ENCODE results near the gene TPRKB. TPM values are rescaled to one million over a fixed set of nuclear protein-coding genes. Genes with fewer than 3 reads are reported as not detected.
A peak's percentile ranks its signal among the peaks of the same experiment; 100 is the strongest.
"Not testable (repeated sequence)": the region's sequence is repeated elsewhere in the genome, so short reads cannot be mapped to it uniquely, and the experiment has no call there.

The TPRKB gene
- 10 to 100 TPM; 17.2 to 32.2 (median 25.4) TPM for total RNA-seq

GRCh38 chr2:73736855-73737779 lies at the start of gene TPRKB:
TPRKB (minus strand) TSS chr2:73737345; CDS start chr2:73734569, 2,776 bp downstream.
- H3K4me3 ChIP-seq (ENCODE audit: low read depth, poor library complexity, severe bottlenecking): peak within 1 kb of the TSS; percentile 80
- no peak for TF ChIP-seq CTCF (IDR thresholded peaks at IDR 0.05)
- no peak for TF ChIP-seq POLR2A (IDR thresholded peaks at IDR 0.05)
- intact Hi-C loops (cut with DNase I; ENCODE audit: low total_unique reads): no loop called here
- WGBS, 2 donors: 1% methylated on average over 37 to 49 of the region's 49 CpGs
- peak; percentile 96 to 99 for DNase-seq (ENCODE audit: low spot score in 2 of 2)

DNA sequence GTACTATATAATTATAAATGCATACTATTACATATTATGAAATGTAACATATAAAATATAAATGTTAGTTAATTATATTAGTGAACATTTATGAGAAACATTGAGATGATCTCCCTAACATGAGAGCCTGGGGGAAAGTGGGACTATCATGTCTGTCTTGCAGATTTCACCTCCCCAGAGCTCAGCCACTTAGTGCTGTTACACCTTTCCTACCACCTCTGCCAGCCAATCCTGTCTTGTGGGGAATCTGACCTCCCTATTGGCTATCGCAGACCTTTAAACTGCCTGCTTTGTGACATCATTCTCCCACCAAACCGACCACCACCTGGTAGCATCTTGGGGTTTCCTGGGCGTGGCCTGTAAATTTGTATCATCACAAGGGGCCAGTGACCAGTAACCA lies 46.7 kb upstream of the TPRKB start, which contains the start of gene C2orf78:
Gene C2orf78 (plus strand): TSS at position 301 of the 400 bp plus-strand sequence. CDS start 127 bp downstream, outside the sequence.
- H3K4me3 ChIP-seq (ENCODE audit: low read depth, poor library complexity, severe bottlenecking); intact Hi-C loops (cut with DNase I; ENCODE audit: low total_unique reads); DNase-seq (ENCODE audit: low spot score in 2 of 2): not testable (repeated sequence)
- WGBS, 2 donors: no CpG with 5 or more reads among the region's 3 CpGs

GRCh38 chr2:73783402-73783801 lies 46.3 kb upstream of the TPRKB start:
- intact Hi-C loops (cut with DNase I; ENCODE audit: low total_unique reads); H3K4me3 ChIP-seq (ENCODE audit: low read depth, poor library complexity, severe bottlenecking); DNase-seq (ENCODE audit: low spot score in 2 of 2): not testable (repeated sequence)
- WGBS, 2 donors: 81% methylated on average over 15 of the region's 15 CpGs

DNA sequence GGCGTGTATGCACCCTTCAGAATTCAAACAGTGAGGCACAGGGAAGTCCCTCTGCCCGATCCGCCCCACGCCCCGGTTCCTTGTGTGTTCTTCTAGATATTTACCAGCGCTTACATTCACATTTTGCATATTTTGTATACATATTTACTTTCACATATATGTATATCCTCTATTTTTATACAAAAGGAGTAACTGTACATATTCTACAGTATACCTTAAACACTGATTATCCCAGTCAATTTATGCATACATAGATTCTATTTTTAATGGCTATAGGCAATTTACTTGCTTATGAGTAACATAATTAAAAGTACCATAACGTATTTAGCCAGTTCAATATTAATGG lies 43.1 kb upstream of the TPRKB start:
- 1 to 3% methylated on average over 7 of the region's 7 CpGs for WGBS, 2 donors
- no peak for DNase-seq (ENCODE audit: low spot score in 2 of 2)
- intact Hi-C loops (cut with DNase I; ENCODE audit: low total_unique reads): no loop called here
- H3K4me3 ChIP-seq (ENCODE audit: low read depth, poor library complexity, severe bottlenecking): peak overlapping the region; percentile 84
- TF ChIP-seq POLR2A (IDR thresholded peaks at IDR 0.05): no peak
- peak in 1 of 3 donors; percentile 48 for TF ChIP-seq CTCF (IDR thresholded peaks at IDR 0.05)

DNA sequence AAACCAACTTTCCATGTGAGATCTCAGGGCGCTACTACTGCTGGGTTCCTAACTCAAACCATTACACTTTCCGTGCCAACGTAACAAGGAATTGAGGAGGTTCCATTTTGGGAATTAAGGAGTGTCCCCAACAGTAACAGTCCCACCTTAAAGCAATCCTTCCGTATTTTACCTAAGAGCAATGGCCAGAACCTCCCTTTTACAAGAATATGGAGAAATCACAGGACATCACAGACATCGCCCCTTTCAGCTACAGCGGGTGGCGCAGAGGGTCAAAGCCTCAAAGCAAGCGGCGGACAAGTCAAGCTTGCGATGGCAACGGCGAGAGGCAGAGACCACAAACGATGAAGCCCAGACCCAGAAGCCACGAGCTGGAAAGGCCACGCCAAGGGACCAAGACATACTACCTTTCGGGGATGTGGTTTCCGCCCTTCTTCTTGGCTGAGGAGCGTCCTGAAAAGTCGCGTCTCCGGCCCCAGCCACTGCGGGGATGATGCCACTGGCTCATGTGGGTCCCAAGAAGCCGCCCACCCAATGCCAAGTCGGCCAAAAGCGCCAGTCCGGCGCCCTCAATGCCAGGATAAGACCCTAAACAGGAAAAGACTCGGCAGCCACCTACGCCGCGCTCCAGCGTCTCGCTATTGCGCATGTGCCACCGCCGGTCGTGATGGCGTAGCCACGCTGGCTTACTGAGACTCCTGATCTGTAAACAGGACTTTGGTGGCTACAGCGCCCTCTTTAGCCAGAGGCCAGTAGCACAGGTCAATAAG lies 42.5 kb upstream of the TPRKB start, which contains the start of gene DUSP11:
Gene DUSP11 (minus strand): TSS at position 637 of the 770 bp plus-strand sequence. CDS start 129 bp downstream, at position 508.
- H3K4me3 ChIP-seq (ENCODE audit: low read depth, poor library complexity, severe bottlenecking): peak within 1 kb of the TSS; percentile 84
- peak in 1 of 2 donors; percentile 54 for TF ChIP-seq POLR2A (IDR thresholded peaks at IDR 0.05)
- peak in 1 of 3 donors; percentile 93 for TF ChIP-seq CTCF (IDR thresholded peaks at IDR 0.05)
- intact Hi-C loops (cut with DNase I; ENCODE audit: low total_unique reads): no loop called here
- DNase-seq (ENCODE audit: low spot score in 2 of 2): peak; percentile 97 to 99
- 0% methylated on average over 34 to 40 of the region's 40 CpGs for WGBS, 2 donors

- WGBS, 2 donors: 66 to 75% methylated on average over 18 of the region's 18 CpGs
- intact Hi-C loops (cut with DNase I; ENCODE audit: low total_unique reads); DNase-seq (ENCODE audit: low spot score in 2 of 2): not testable (repeated sequence)
- peak overlapping the region; percentile 84 for H3K4me3 ChIP-seq (ENCODE audit: low read depth, poor library complexity, severe bottlenecking)
Measured at GRCh38 chr2:73778867-73779466, 41.8 kb upstream of the TPRKB start.

All from lower leg skin (tissue), 4 donors.